Islet of Langerhans (tissue), 1 donor: ENCODE data around the gene ARSB.
A peak's percentile ranks its signal among the peaks of the same experiment; 100 is the strongest.
"Not testable (repeated sequence)": the region's sequence is repeated elsewhere in the genome, so short reads cannot be mapped to it uniquely, and the experiment has no call there.

ENCODE experiments used
- FAIRE-seq: peaks from one replicate; lab custom pipeline; 2011; peaks lifted over from hg19 to GRCh38; lab: Jason Lieb, UNC

Gene ARSB

GRCh38 chr5:78746021-78746770, 238.9 kb downstream of the ARSB start:
- FAIRE-seq: no peak

GRCh38 chr5:78744951-78745534, 240.1 kb downstream of the ARSB start:
- no peak for FAIRE-seq

- no peak for FAIRE-seq
Observed at GRCh38 chr5:78741019-78741418, 244.1 kb downstream of the ARSB start.

- no peak for FAIRE-seq
Observed at GRCh38 chr5:78738693-78739300, 246.3 kb downstream of the ARSB start.

GRCh38 chr5:78738104-78738503, 247.0 kb downstream of the ARSB start:
- FAIRE-seq: peak; percentile 90

GRCh38 chr5:78735834-78736463, 249.2 kb downstream of the ARSB start:
- FAIRE-seq: no peak

GRCh38 chr5:78734950-78735349, 250.2 kb downstream of the ARSB start:
- no peak for FAIRE-seq

GRCh38 chr5:78734094-78734845, 250.8 kb downstream of the ARSB start:
- FAIRE-seq: no peak

GRCh38 chr5:78732721-78733120, 252.4 kb downstream of the ARSB start:
- FAIRE-seq: not testable (repeated sequence)

- no peak for FAIRE-seq
Observed at GRCh38 chr5:78731884-78732283, 253.2 kb downstream of the ARSB start.

GRCh38 chr5:78730300-78731094, 254.6 kb downstream of the ARSB start:
- no peak for FAIRE-seq

GRCh38 chr5:78727786-78728761, 257.0 kb downstream of the ARSB start:
- FAIRE-seq: no peak
